HG03095 (cell line): Measurements from ENCODE around the gene GABRB2.
"Not testable (repeated sequence)": the region's sequence is repeated elsewhere in the genome, so short reads cannot be mapped to it uniquely, and the experiment has no call there.

ENCODE experiments used
- ATAC-seq: cut with Tn5 transposase; IDR thresholded peaks from one replicate; pipeline ENCODE4 v1.9.1; 2021; ENCODE audit warnings: moderate library complexity; ENCODE audit not compliant: unreplicated experiment

Gene GABRB2

GRCh38 chr5:161256957-161257356 lies 289.6 kb downstream of the GABRB2 start:
- no peak for ATAC-seq

- ATAC-seq: not testable (repeated sequence)
Measured at GRCh38 chr5:161252955-161253354, 293.6 kb downstream of the GABRB2 start.

- ATAC-seq: no peak
Measured at GRCh38 chr5:161246749-161247148, 299.8 kb downstream of the GABRB2 start.

- ATAC-seq: not testable (repeated sequence)
Measured at GRCh38 chr5:161245846-161246245, 300.7 kb downstream of the GABRB2 start.
